ENCODE results near the gene PCDHB14. TPM values are rescaled to one million over a fixed set of nuclear protein-coding genes. Genes with fewer than 3 reads are reported as not detected.
A peak's percentile ranks its signal among the peaks of the same experiment; 100 is the strongest.

PCDHB14 gene
- total RNA-seq, 1 experiment from 2014 or later = 4.7 TPM

- intact Hi-C loops (cut with micrococcal nuclease) = no loop called here
- Mint-ChIP-seq H3K9me3 (ENCODE audit: unreplicated experiment) (peaks cover 50% of the 10 kb centered on the region), H3K36me3 (ENCODE audit: insufficient read depth, unreplicated experiment) (no peaks in the 10 kb centered on the region), H3K27me3 (ENCODE audit: insufficient read depth, unreplicated experiment) (no peaks in the 10 kb centered on the region), H3K27ac (ENCODE audit: low read depth, unreplicated experiment) (no peak overlapping the region), H3K4me1 (ENCODE audit: insufficient read depth, unreplicated experiment) (no peaks in the 10 kb centered on the region), H3K4me3 (ENCODE audit: unreplicated experiment) (no peak overlapping the region)
- CTCF ChIA-PET = no interaction called here
- DNase-seq (ENCODE audit: unreplicated experiment) = no peak
- POLR2A ChIA-PET = no interaction called here
- no peak for TF ChIP-seq CTCF (IDR thresholded peaks at IDR 0.05; ENCODE audit: unreplicated experiment)
- no TSS peak for BruUV-seq (replicated peaks)
Measured at GRCh38 chr5:141269195-141269594, 46.1 kb downstream of the PCDHB14 start.

- CTCF ChIA-PET = interaction anchor here (0.8 to 1.0 kb wide), 3 partner anchors 47 to 108 kb away, joined by 3 read pairs; partner anchors contain the start of gene TAF7
Measured at GRCh38 chr5:141272906-141273305, 49.8 kb downstream of the PCDHB14 start.

More at GRCh38 chr5:141272906-141273305, 49.8 kb downstream of the PCDHB14 start:
- no TSS peak for BruUV-seq (replicated peaks)
- no peak overlapping the region for H3K4me3 Mint-ChIP-seq (ENCODE audit: unreplicated experiment)
- no peaks in the 10 kb centered on the region for H3K4me1 Mint-ChIP-seq (ENCODE audit: insufficient read depth, unreplicated experiment)
- peaks cover 57% of the 10 kb centered on the region for H3K9me3 Mint-ChIP-seq (ENCODE audit: unreplicated experiment)
- H3K36me3 Mint-ChIP-seq (ENCODE audit: insufficient read depth, unreplicated experiment) = no peaks in the 10 kb centered on the region
- no peak for TF ChIP-seq CTCF (IDR thresholded peaks at IDR 0.05; ENCODE audit: unreplicated experiment)
- H3K27ac Mint-ChIP-seq (ENCODE audit: low read depth, unreplicated experiment) = no peak overlapping the region
- H3K27me3 Mint-ChIP-seq (ENCODE audit: insufficient read depth, unreplicated experiment) = no peaks in the 10 kb centered on the region
- DNase-seq (ENCODE audit: unreplicated experiment) = peak; percentile 7
- POLR2A ChIA-PET = interaction anchor here (0.6 kb wide), 1 partner anchor 56 kb away, joined by 3 read pairs; no protein-coding TSS in a partner anchor
- intact Hi-C loops (cut with micrococcal nuclease) = no loop called here

Other genes with a start within 250 kb of the PCDHB14 start
- not detected in 2 replicates for gene PCDHB1, start 172.0 kb upstream of the PCDHB14 start, total RNA-seq (2022)
- gene PCDHB2, start 128.7 kb upstream of the PCDHB14 start, total RNA-seq (2022) = 2.4 and 2.6 TPM in 2 replicates
- gene PCDHB3, start 122.9 kb upstream of the PCDHB14 start, total RNA-seq (2022) = 0.42 and 0.49 TPM in 2 replicates
- gene PCDHB4, start 101.5 kb upstream of the PCDHB14 start, total RNA-seq (2022) = 0.44 and 1.3 TPM in 2 replicates
- 1.2 and 1.7 TPM in 2 replicates for gene PCDHB5, start 88.1 kb upstream of the PCDHB14 start, total RNA-seq (2022)
- 0.19 and 0.22 TPM in 2 replicates for gene PCDHB6, start 73.3 kb upstream of the PCDHB14 start, total RNA-seq (2022)
- gene PCDHB7, start 50.7 kb upstream of the PCDHB14 start, total RNA-seq (2022) = 0.28 and 0.29 TPM in 2 replicates
- gene PCDHB8, start 45.6 kb upstream of the PCDHB14 start, total RNA-seq (2022) = 0.34 TPM in 1 of 2 replicates, not detected in the other
- 1.8 and 2.5 TPM in 2 replicates for gene PCDHB16, start 41.0 kb upstream of the PCDHB14 start, total RNA-seq (2022)
- gene PCDHB9, start 36.2 kb upstream of the PCDHB14 start, total RNA-seq (2022) = 1.0 and 1.8 TPM in 2 replicates
- gene PCDHB10, start 31.0 kb upstream of the PCDHB14 start, total RNA-seq (2022) = 1.2 and 1.4 TPM in 2 replicates
- gene PCDHB11, start 23.7 kb upstream of the PCDHB14 start, total RNA-seq (2022) = 0.75 and 1.3 TPM in 2 replicates
- 1.6 and 2.3 TPM in 2 replicates for gene PCDHB12, start 14.6 kb upstream of the PCDHB14 start, total RNA-seq (2022)
- 3.5 and 4.7 TPM in 2 replicates for gene PCDHB13, start 9.4 kb upstream of the PCDHB14 start, total RNA-seq (2022)
- 0.91 and 1.2 TPM in 2 replicates for gene PCDHB15, start 22.1 kb downstream of the PCDHB14 start, total RNA-seq (2022)
- gene SLC25A2, start 80.7 kb downstream of the PCDHB14 start, total RNA-seq (2022) = 0.37 and 0.79 TPM in 2 replicates
- gene TAF7, start 97.4 kb downstream of the PCDHB14 start, total RNA-seq (2022) = 81.3 and 94.9 TPM in 2 replicates
- 0.20 and 0.35 TPM in 2 replicates for gene PCDHGA1, start 107.2 kb downstream of the PCDHB14 start, total RNA-seq (2022)
- gene PCDHGA2, start 115.4 kb downstream of the PCDHB14 start, total RNA-seq (2022) = 0.32 and 0.33 TPM in 2 replicates
- 0.07 and 0.25 TPM in 2 replicates for gene PCDHGA3, start 120.5 kb downstream of the PCDHB14 start, total RNA-seq (2022)
- gene PCDHGB1, start 126.8 kb downstream of the PCDHB14 start, total RNA-seq (2022) = 0.19 and 0.59 TPM in 2 replicates
- 0.26 and 0.44 TPM in 2 replicates for gene PCDHGA4, start 131.7 kb downstream of the PCDHB14 start, total RNA-seq (2022)
- gene PCDHGB2, start 136.7 kb downstream of the PCDHB14 start, total RNA-seq (2022) = 0.61 and 0.88 TPM in 2 replicates
- gene PCDHGA5, start 140.8 kb downstream of the PCDHB14 start, total RNA-seq (2022) = 0.25 and 0.42 TPM in 2 replicates
- gene PCDHGB3, start 146.9 kb downstream of the PCDHB14 start, total RNA-seq (2022) = 0.33 and 0.56 TPM in 2 replicates
- gene PCDHGA6, start 150.5 kb downstream of the PCDHB14 start, total RNA-seq (2022) = 0.44 and 0.49 TPM in 2 replicates
- 0.56 and 0.86 TPM in 2 replicates for gene PCDHGA7, start 159.4 kb downstream of the PCDHB14 start, total RNA-seq (2022)
- gene PCDHGB4, start 164.4 kb downstream of the PCDHB14 start, total RNA-seq (2022) = 0.49 and 0.79 TPM in 2 replicates
- 0.28 and 0.56 TPM in 2 replicates for gene PCDHGA8, start 169.3 kb downstream of the PCDHB14 start, total RNA-seq (2022)
- gene PCDHGB5, start 174.6 kb downstream of the PCDHB14 start, total RNA-seq (2022) = 3.2 and 5.6 TPM in 2 replicates
- 0.89 and 1.3 TPM in 2 replicates for gene PCDHGA9, start 179.4 kb downstream of the PCDHB14 start, total RNA-seq (2022)
- 0.68 and 1.4 TPM in 2 replicates for gene PCDHGB6, start 184.7 kb downstream of the PCDHB14 start, total RNA-seq (2022)
- gene PCDHGA10, start 189.6 kb downstream of the PCDHB14 start, total RNA-seq (2022) = 1.4 TPM in 2 replicates
- 0.75 and 1.2 TPM in 2 replicates for gene PCDHGB7, start 194.3 kb downstream of the PCDHB14 start, total RNA-seq (2022)
- gene PCDHGA11, start 197.7 kb downstream of the PCDHB14 start, total RNA-seq (2022) = 0.30 and 0.76 TPM in 2 replicates
- gene PCDHGA12, start 207.2 kb downstream of the PCDHB14 start, total RNA-seq (2022) = 0.79 and 0.91 TPM in 2 replicates

Data from MCF 10A (cell line).